ENCODE data around the gene PLXNB1.

The PLXNB1 gene

DNA sequence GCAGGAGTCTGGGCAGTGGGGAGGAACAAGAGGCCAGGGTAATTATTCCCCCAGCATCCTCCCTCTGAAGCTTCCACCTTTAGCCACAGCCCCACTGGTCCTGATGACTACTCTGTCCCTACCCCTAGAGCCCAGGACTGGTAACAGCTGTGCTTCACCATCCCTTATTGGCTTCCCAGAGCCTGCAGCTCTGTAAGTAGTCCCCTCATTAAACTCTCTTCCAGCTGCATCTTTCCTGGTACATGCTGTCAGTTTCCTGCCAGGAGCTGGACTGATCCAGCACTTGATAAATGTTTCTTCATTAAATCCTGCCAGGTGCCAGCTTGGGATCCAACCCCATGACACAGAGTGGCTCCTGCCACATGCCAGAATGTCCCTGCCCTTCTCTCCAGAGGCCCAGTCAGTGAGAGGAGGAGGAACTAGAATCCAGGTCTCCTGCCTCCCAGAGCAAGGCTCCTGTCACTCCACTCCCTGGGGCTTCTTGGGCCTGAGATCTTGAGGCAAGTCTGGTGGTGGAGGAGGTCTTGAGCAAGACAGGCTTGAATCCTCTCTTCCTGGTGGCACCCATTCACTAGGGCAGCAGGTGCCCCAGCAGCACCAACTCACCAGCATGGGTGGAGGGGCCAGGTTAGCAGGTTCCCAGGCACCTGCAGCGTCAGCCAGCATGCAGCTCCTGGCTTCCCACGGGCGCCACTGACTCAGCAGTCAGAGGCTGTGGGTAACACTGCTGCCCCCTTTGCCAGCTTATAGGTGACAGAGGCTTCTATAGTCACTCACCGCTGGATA lies 30.3 kb downstream of the PLXNB1 start:
- Histone ChIP-seq H3K9ac (ENCODE audit: low read length) (no peak overlapping the region), H3K27me3 (ENCODE audit: control insufficient read depth in 1 of 2, insufficient read depth in 2 of 2, low read length in 2 of 2) (peaks cover 0 to 5% of the 10 kb centered on the region in 2 donors)

DNA sequence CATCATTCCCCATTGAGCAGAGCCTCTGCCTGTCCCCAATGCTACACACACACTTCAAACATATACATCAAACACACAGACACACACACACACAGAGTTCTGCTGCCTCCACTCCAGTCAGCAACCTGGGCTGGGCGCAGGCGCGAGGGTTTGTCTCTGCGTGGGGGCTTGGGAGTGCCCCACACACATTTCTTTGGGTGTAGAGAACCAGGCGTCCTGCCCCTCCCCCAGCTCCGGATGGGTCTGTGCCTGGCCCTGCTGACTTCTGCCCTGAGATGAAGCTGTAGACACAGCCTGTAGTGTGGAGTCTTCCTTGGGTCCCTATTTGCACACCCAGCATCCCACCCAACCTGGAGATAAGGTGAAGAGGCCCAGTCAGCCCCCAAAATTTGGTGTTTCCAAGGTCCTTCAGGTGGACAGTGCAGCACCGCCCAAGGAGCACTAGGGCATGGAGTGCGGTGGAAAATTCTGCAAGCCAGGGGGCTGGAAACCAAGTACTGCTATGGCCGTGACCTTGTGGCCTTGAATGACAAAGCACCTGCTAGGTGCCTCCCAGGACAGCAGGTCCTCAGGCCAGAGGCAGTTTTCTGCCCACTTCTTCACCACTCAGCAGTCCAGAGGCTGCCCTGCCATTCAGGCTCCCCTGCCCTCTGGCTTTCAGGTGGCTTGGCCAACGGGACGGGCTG lies 31.0 kb downstream of the PLXNB1 start:
- Histone ChIP-seq H3K27ac (ENCODE audit: low read depth, low read length) (no peak overlapping the region), H3K9ac (ENCODE audit: low read length) (no peak overlapping the region), H3K27me3 (ENCODE audit: control insufficient read depth in 1 of 2, insufficient read depth in 2 of 2, low read length in 2 of 2) (peaks cover 0 to 5% of the 10 kb centered on the region in 2 donors), H3K9me3 (ENCODE audit: low read length) (no peaks in the 10 kb centered on the region), H3K4me1 (ENCODE audit: insufficient read depth, low read length) (peaks cover 17% of the 10 kb centered on the region), H3K4me3 (ENCODE audit: low read depth in 1 of 2, low read length in 2 of 2) (no peak overlapping the region), H3K36me3 (ENCODE audit: insufficient read depth, low read length) (peaks cover 5% of the 10 kb centered on the region)

More for the DNA sequence above, 30.3 kb downstream of the PLXNB1 start:
- H3K4me3 ChIP-seq (ENCODE audit: low read depth in 1 of 2, low read length in 2 of 2) = no peak overlapping the region
- H3K9me3 ChIP-seq (ENCODE audit: low read length) = no peaks in the 10 kb centered on the region
- H3K36me3 ChIP-seq (ENCODE audit: insufficient read depth, low read length) = peaks cover 13% of the 10 kb centered on the region
- H3K4me1 ChIP-seq (ENCODE audit: insufficient read depth, low read length) = peaks cover 17% of the 10 kb centered on the region
- H3K27ac ChIP-seq (ENCODE audit: low read depth, low read length) = peak overlapping the region; percentile 21

DNA sequence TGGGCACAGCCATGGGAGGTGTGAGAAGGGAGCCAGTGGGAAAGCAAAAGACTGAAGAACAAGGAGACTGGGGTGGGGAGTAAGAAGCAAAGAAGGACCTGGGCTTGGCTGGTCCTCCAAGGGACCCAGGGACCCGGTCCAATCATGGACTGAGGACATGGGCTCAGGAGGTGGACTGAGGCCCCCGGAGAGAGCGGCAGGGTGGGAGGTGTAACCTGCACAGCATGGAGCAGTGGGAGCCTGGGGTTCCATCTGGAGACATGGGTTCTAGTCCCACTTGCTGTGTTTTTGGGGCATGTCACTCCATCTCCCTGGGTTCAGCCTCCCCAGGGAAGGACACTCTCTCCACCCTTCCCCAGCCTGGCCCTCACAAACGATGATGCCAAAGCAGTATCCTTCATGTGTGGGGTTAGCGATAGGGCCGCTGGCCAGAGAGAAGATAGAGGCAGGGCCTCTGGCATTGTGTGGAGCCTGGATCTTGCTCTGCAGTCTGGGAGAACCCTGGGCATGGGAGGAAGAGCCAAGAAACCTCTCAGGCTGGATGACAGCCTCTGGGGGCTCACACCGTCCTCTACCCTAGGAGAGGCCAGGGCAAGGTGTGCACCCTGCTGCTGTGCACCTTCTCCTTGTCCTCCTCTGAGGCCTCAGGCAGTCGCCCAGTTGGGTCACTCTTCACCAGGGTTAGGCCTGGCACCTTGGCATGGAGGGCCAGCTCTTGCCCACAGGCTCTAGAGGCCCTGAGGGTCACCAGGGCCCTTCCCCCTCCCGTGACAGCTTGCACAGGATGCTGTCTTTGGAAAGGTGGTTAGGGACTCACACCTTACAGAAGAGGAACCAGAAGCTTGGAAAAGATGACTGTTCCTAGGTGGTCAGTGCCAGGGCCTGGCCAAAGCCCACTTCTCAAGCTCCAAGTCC lies 31.9 kb downstream of the PLXNB1 start:
- H3K9ac ChIP-seq (ENCODE audit: low read length) = no peak overlapping the region
- H3K27me3 ChIP-seq (ENCODE audit: control insufficient read depth in 1 of 2, insufficient read depth in 2 of 2, low read length in 2 of 2) = peaks cover 0 to 5% of the 10 kb centered on the region in 2 donors
- H3K36me3 ChIP-seq (ENCODE audit: insufficient read depth, low read length) = no peaks in the 10 kb centered on the region
- H3K4me1 ChIP-seq (ENCODE audit: insufficient read depth, low read length) = peaks cover 16% of the 10 kb centered on the region
- H3K4me3 ChIP-seq (ENCODE audit: low read depth in 1 of 2, low read length in 2 of 2) = no peak overlapping the region
- no peaks in the 10 kb centered on the region for H3K9me3 ChIP-seq (ENCODE audit: low read length)
- H3K27ac ChIP-seq (ENCODE audit: low read depth, low read length) = no peak overlapping the region

DNA sequence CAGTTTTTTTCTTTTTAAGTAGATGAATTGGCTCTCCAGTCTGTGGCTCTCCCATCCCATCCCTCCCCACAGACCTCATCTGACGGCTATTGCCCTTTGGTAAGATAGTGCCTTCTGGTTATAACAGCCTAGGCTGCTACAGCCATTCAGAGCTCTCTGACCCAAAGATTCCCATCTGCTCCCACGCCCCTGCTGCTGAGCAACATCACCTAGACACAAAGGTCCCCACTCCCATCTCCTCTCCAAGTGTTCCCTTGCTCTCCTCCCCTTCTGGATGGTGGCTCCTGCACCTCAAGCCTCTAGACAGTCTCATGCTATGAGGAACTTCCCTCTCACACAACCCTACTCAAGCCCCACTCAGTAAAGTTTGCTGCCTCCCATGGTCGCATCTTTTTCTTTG lies 34.2 kb downstream of the PLXNB1 start:
- Histone ChIP-seq H3K4me1 (ENCODE audit: insufficient read depth, low read length) (no peaks in the 10 kb centered on the region), H3K36me3 (ENCODE audit: insufficient read depth, low read length) (no peaks in the 10 kb centered on the region), H3K4me3 (ENCODE audit: low read depth in 1 of 2, low read length in 2 of 2) (no peak overlapping the region), H3K9me3 (ENCODE audit: low read length) (no peaks in the 10 kb centered on the region), H3K27me3 (ENCODE audit: control insufficient read depth in 1 of 2, insufficient read depth in 2 of 2, low read length in 2 of 2) (peaks cover 0 to 5% of the 10 kb centered on the region in 2 donors), H3K9ac (ENCODE audit: low read length) (no peak overlapping the region), H3K27ac (ENCODE audit: low read depth, low read length) (no peak overlapping the region)

DNA sequence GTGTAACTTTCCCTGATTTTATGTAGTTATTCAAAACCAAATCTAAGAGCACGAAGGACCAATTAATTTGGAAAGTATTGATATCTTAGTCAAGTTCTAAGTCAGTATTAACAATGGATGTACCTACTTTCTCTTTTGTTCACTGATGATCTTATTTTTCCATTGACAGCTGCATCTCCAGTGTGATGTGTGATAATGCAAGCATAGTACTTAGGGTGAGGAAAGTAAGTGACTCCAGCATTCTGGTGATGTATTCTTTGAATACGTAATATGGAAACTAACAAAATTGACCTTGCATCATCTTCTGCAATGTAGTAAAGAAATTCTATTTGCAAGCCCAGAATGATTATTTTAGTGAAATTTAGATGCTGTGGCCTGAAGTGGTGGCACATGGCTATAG lies 35.5 kb downstream of the PLXNB1 start:
- no peak overlapping the region for H3K9ac ChIP-seq (ENCODE audit: low read length)
- H3K9me3 ChIP-seq (ENCODE audit: low read length) = no peaks in the 10 kb centered on the region
- H3K36me3 ChIP-seq (ENCODE audit: insufficient read depth, low read length) = no peaks in the 10 kb centered on the region
- no peaks in the 10 kb centered on the region for H3K4me1 ChIP-seq (ENCODE audit: insufficient read depth, low read length)
- H3K27ac ChIP-seq (ENCODE audit: low read depth, low read length) = no peak overlapping the region
- peaks cover 0 to 5% of the 10 kb centered on the region in 2 donors for H3K27me3 ChIP-seq (ENCODE audit: control insufficient read depth in 1 of 2, insufficient read depth in 2 of 2, low read length in 2 of 2)
- H3K4me3 ChIP-seq (ENCODE audit: low read depth in 1 of 2, low read length in 2 of 2) = no peak overlapping the region

DNA sequence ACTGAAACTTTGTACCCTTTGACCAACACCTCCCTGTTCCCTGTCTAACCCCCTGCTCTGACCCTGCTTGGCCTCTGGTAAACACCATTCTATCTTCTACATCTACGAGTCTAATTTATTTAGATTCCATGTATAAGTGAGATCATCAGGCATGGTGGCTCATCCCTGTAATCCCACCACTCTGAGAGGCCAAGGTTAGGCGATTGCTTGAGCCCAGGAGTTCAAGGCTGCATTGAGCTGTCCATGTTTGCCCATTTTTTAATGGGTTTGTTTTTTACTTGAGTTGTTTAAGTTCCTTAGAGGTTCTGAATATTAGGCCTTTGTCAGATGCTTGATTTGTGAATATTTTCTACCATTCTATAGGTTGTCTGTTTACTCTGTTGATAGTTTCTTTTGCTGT lies 40.9 kb downstream of the PLXNB1 start:
- Histone ChIP-seq H3K4me1 (ENCODE audit: insufficient read depth, low read length) (no peaks in the 10 kb centered on the region), H3K36me3 (ENCODE audit: insufficient read depth, low read length) (no peaks in the 10 kb centered on the region), H3K9ac (ENCODE audit: low read length) (no peak overlapping the region), H3K27me3 (ENCODE audit: control insufficient read depth in 1 of 2, insufficient read depth in 2 of 2, low read length in 2 of 2) (no peaks in the 10 kb centered on the region), H3K4me3 (ENCODE audit: low read depth in 1 of 2, low read length in 2 of 2) (no peak overlapping the region), H3K9me3 (ENCODE audit: low read length) (no peaks in the 10 kb centered on the region), H3K27ac (ENCODE audit: low read depth, low read length) (no peak overlapping the region)

DNA sequence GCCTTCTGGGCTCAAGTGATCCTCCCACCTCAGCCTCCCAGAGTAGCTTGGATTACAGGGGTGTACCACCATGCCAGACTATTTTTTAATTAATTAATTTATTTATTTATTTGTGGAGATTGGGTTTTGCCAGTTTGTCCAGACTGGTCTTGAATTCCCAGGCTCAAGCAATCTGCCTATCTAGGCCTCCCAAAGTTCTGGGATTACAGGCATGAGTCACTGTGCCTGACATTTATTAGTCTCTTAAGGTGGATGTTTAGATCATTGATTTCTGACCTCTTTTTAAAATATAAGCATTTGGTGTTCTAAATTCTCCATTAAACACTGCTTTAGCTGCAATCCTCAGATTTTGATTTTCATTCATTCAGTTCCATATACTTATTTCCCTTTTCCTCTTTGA lies 42.3 kb downstream of the PLXNB1 start:
- no peak overlapping the region for H3K4me3 ChIP-seq (ENCODE audit: low read depth in 1 of 2, low read length in 2 of 2)
- no peak overlapping the region for H3K27ac ChIP-seq (ENCODE audit: low read depth, low read length)
- no peak overlapping the region for H3K9ac ChIP-seq (ENCODE audit: low read length)
- no peaks in the 10 kb centered on the region for H3K9me3 ChIP-seq (ENCODE audit: low read length)
- H3K36me3 ChIP-seq (ENCODE audit: insufficient read depth, low read length) = no peaks in the 10 kb centered on the region
- no peaks in the 10 kb centered on the region for H3K4me1 ChIP-seq (ENCODE audit: insufficient read depth, low read length)
- H3K27me3 ChIP-seq (ENCODE audit: control insufficient read depth in 1 of 2, insufficient read depth in 2 of 2, low read length in 2 of 2) = no peaks in the 10 kb centered on the region

DNA sequence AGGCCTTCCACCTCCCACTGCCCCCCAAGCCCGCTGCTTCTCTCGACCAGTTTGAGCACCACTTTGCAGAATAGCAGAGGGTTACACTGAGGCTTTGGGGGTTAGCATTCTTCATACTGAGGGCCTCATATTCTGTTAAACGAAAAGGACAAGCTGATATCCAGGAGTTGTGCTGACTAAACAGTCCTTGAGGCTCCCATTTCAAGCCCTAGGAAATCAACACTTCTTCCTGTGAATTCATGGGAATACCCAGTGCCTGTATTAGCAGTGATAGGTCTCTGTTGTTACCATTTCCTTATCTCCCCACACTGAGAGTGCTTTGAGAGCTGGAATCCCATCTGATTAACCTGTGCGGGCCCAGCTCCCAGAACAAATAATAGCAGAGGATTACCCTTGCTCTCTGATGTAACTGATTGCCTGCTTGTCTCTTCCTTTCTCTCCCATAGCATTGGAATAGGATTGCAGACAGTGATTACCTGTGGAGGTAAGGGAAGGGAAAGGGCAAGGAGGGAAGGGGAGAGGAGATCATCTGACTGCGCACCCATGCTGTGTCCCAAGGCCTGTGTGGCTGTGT lies 56.9 kb downstream of the PLXNB1 start:
- Histone ChIP-seq H3K36me3 (ENCODE audit: insufficient read depth, low read length) (no peaks in the 10 kb centered on the region), H3K27me3 (ENCODE audit: control insufficient read depth in 1 of 2, insufficient read depth in 2 of 2, low read length in 2 of 2) (no peaks in the 10 kb centered on the region), H3K27ac (ENCODE audit: low read depth, low read length) (no peak overlapping the region), H3K9ac (ENCODE audit: low read length) (no peak overlapping the region), H3K4me1 (ENCODE audit: insufficient read depth, low read length) (no peaks in the 10 kb centered on the region), H3K9me3 (ENCODE audit: low read length) (no peaks in the 10 kb centered on the region), H3K4me3 (ENCODE audit: low read depth in 1 of 2, low read length in 2 of 2) (no peak overlapping the region)

DNA sequence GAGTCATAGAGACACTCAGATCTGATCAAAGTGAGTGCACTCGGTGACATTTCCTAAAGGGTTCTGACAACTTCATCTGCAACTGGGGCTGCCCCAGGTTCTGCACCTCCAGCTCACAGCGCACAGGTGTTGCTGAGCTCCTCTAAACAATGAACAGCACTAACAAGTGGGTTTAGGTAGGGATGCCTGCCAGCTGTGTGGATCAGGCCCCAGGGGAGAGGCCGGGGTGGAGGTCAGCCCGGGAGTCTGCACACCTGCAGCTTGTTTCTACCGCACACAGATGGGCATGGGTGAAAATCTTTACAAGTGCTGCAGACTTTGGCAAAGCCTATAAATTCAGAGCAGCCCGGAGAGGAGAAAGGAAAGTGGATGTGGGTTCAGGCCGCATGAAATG lies 57.5 kb downstream of the PLXNB1 start:
- Histone ChIP-seq H3K4me3 (ENCODE audit: low read depth in 1 of 2, low read length in 2 of 2) (no peak overlapping the region), H3K9me3 (ENCODE audit: low read length) (no peaks in the 10 kb centered on the region), H3K36me3 (ENCODE audit: insufficient read depth, low read length) (no peaks in the 10 kb centered on the region), H3K4me1 (ENCODE audit: insufficient read depth, low read length) (no peaks in the 10 kb centered on the region), H3K27ac (ENCODE audit: low read depth, low read length) (no peak overlapping the region), H3K27me3 (ENCODE audit: control insufficient read depth in 1 of 2, insufficient read depth in 2 of 2, low read length in 2 of 2) (no peaks in the 10 kb centered on the region), H3K9ac (ENCODE audit: low read length) (no peak overlapping the region)

DNA sequence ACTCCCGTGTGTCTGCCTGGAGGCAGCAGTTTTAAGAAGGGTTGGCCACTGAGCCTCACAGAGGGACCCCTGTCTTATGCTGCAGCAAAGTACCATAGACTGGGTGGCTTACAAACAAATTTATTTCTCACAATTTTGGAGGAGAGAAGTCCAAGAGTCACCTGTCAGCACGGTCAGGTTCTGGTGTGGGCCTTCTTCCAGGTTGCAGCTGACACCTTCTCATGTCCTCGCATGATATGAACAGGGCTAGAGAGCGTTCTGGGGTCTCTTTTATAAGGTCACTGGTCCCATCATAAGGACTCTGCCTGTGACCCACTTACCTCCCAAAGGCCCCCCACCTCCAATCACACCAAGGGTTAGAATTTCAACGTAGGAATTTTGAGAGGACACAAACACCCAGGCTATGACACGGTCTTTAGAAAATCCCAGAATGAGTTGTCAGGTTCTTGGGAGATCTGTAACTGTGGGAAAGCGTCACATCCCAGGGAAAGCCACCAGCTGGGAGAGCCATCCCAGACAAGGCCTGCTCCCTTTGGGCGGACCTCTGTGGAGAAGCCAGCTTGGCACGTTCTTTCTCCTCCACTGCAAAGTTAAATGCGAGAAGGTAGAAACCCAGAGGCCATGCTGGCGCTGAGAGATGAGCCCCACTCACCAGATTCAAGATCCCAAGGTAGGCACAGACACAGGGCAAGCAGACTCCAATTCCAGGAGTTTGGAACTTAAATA lies 58.1 kb downstream of the PLXNB1 start, which contains the start of gene FBXW12:
TSS of gene FBXW12 (plus strand) at position 569 of the 726 bp plus-strand sequence. CDS start 549 bp downstream, outside the sequence.
- H3K9me3 ChIP-seq (ENCODE audit: low read length) = no peaks in the 10 kb centered on the region
- H3K36me3 ChIP-seq (ENCODE audit: insufficient read depth, low read length) = no peaks in the 10 kb centered on the region
- no peaks in the 10 kb centered on the region for H3K27me3 ChIP-seq (ENCODE audit: control insufficient read depth in 1 of 2, insufficient read depth in 2 of 2, low read length in 2 of 2)
- no peak within 1 kb of the TSS for H3K27ac ChIP-seq (ENCODE audit: low read depth, low read length)
- no peak within 1 kb of the TSS for H3K9ac ChIP-seq (ENCODE audit: low read length)
- no peak within 1 kb of the TSS for H3K4me3 ChIP-seq (ENCODE audit: low read depth in 1 of 2, low read length in 2 of 2)
- no peaks in the 10 kb centered on the region for H3K4me1 ChIP-seq (ENCODE audit: insufficient read depth, low read length)
